SK-N-SH treated with all-trans-retinoic acid at 6 μM for 48 hours (cell line): Measurements from ENCODE around the gene NDOR1.

ENCODE experiments used
- ATAC-seq: fragments of 200-7000 bp; cut with Tn5 transposase; 3 replicates; pipeline ENCODE4 v1.9.1; 2020; ENCODE audit warnings: mild to moderate bottlenecking, moderate library complexity
- ARNTL ChIP-seq: fragments of 450-650 bp; formaldehyde crosslinking; IDR thresholded peaks from 2 replicates; pipeline ENCODE4 v1.5.0; 2020; ENCODE audit warnings: low read depth, mild to moderate bottlenecking, moderate library complexity, borderline replicate concordance
- BACH2 ChIP-seq: fragments of 250-450 bp; sonication (Bioruptor Pico); IDR thresholded peaks from 2 replicates; pipeline ENCODE4 v1.9.0; 2021; ENCODE audit warnings: mild to moderate bottlenecking, borderline replicate concordance
- CSDC2 ChIP-seq: fragments of 250-450 bp; sonication (Bioruptor Pico); IDR thresholded peaks from 2 replicates; pipeline ENCODE4 v1.5.0; 2020; ENCODE audit warnings: mild to moderate bottlenecking, moderate library complexity
- GLIS3 ChIP-seq: fragments of 250-450 bp; sonication (Bioruptor Pico); IDR thresholded peaks from 2 replicates; pipeline ENCODE4 v1.5.0; 2020; ENCODE audit warnings: mild to moderate bottlenecking, moderate library complexity
- ISL1 ChIP-seq: fragments of 250-450 bp; sonication (Bioruptor Pico); IDR thresholded peaks from 2 replicates; pipeline ENCODE4 v2.1.2; 2022; ENCODE audit warnings: mild to moderate bottlenecking, moderate library complexity
- OSR1 ChIP-seq: fragments of 250-450 bp; sonication (Bioruptor Pico); IDR thresholded peaks from 2 replicates; pipeline ENCODE4 v1.8.0; 2022; ENCODE audit warnings: moderate library complexity, mild to moderate bottlenecking, inconsistent platforms
- PATZ1 ChIP-seq: fragments of 250-450 bp; sonication (Bioruptor Pico); IDR thresholded peaks from 2 replicates; pipeline ENCODE4 v1.8.0; 2020; ENCODE audit warnings: mild to moderate bottlenecking, moderate library complexity, borderline replicate concordance
- POU6F1 ChIP-seq: fragments of 250-450 bp; sonication (Bioruptor Pico); IDR thresholded peaks from 2 replicates; pipeline ENCODE4 v1.8.0; 2021; ENCODE audit warnings: low read depth, mild to moderate bottlenecking, moderate library complexity, borderline replicate concordance
- PPARA ChIP-seq: fragments of 250-450 bp; sonication (Bioruptor Pico); IDR thresholded peaks from 2 replicates; pipeline ENCODE4 v1.5.0; 2020; ENCODE audit warnings: mild to moderate bottlenecking, borderline replicate concordance
- RARB ChIP-seq: fragments of 250-450 bp; sonication (Bioruptor Pico); IDR thresholded peaks from 2 replicates; pipeline ENCODE4 v1.8.0; 2021; ENCODE audit warnings: mild to moderate bottlenecking, moderate library complexity
- SNAI2 ChIP-seq: fragments of 250-450 bp; sonication (Bioruptor Pico); IDR thresholded peaks from 2 replicates; pipeline ENCODE4 v1.5.0; 2020; ENCODE audit warnings: mild to moderate bottlenecking, moderate library complexity
- TCF4 ChIP-seq: fragments of 250-450 bp; sonication (Bioruptor Pico); IDR thresholded peaks from 2 replicates; pipeline ENCODE4 v1.8.0; 2021; ENCODE audit warnings: mild to moderate bottlenecking, moderate library complexity, borderline replicate concordance
- TOX ChIP-seq: fragments of 250-450 bp; sonication (Bioruptor Pico); IDR thresholded peaks from 2 replicates; pipeline ENCODE4 v1.8.0; 2021; ENCODE audit warnings: mild to moderate bottlenecking, moderate library complexity, borderline replicate concordance
- ZC3H10 ChIP-seq: fragments of 250-450 bp; sonication (Bioruptor Pico); IDR thresholded peaks from 2 replicates; pipeline ENCODE4 v1.5.1; 2021; ENCODE audit warnings: mild to moderate bottlenecking, moderate library complexity
- ZFP3 ChIP-seq: fragments of 250-450 bp; sonication (Bioruptor Pico); IDR thresholded peaks from 2 replicates; pipeline ENCODE4 v1.5.0; 2020; ENCODE audit warnings: mild to moderate bottlenecking, moderate library complexity
- ZFP30 ChIP-seq: fragments of 450-650 bp; formaldehyde crosslinking; IDR thresholded peaks from 2 replicates; pipeline ENCODE4 v1.5.0; 2022; ENCODE audit warnings: mild to moderate bottlenecking, moderate library complexity
- ZNF565 ChIP-seq: fragments of 450-650 bp; formaldehyde crosslinking; conservative IDR thresholded peaks from 2 replicates; pipeline ENCODE4 v1.5.0; 2020; ENCODE audit warnings: low read depth, mild to moderate bottlenecking, moderate library complexity
- ZNF70 ChIP-seq: fragments of 450-650 bp; formaldehyde crosslinking; IDR thresholded peaks from 2 replicates; pipeline ENCODE4 v1.5.0; 2020; ENCODE audit warnings: mild to moderate bottlenecking, moderate library complexity
- ZNF8 ChIP-seq: fragments of 450-650 bp; formaldehyde crosslinking; IDR thresholded peaks from 2 replicates; pipeline ENCODE4 v1.5.0; 2020; ENCODE audit warnings: mild to moderate bottlenecking, moderate library complexity
- TF ChIP-seq, protein P1 (sequence below): fragments of 250-450 bp; sonication (Bioruptor Pico); IDR thresholded peaks from 2 replicates; pipeline ENCODE4 v1.5.1; 2020; ENCODE audit warnings: low read depth, mild to moderate bottlenecking, moderate library complexity
- TF ChIP-seq, protein P2 (sequence below): fragments of 250-450 bp; sonication (Bioruptor Pico); IDR thresholded peaks from 2 replicates; pipeline ENCODE4 v1.5.1; 2021; ENCODE audit warnings: mild to moderate bottlenecking, moderate library complexity

NDOR1 gene

GRCh38 chr9:137232101-137232500 lies 26.6 kb downstream of the NDOR1 start:
- no peak for ATAC-seq
- no peak for TF ChIP-seq TCF4 (CRISPR knock-in tag)
- no peak for TF ChIP-seq PPARA (CRISPR knock-in tag)
- TF ChIP-seq ZNF8 (CRISPR knock-in tag), result no peak
- TF ChIP-seq GLIS3 (CRISPR knock-in tag), result no peak
- no peak for TF ChIP-seq ZC3H10 (CRISPR knock-in tag)
- TF ChIP-seq, protein P1, sequence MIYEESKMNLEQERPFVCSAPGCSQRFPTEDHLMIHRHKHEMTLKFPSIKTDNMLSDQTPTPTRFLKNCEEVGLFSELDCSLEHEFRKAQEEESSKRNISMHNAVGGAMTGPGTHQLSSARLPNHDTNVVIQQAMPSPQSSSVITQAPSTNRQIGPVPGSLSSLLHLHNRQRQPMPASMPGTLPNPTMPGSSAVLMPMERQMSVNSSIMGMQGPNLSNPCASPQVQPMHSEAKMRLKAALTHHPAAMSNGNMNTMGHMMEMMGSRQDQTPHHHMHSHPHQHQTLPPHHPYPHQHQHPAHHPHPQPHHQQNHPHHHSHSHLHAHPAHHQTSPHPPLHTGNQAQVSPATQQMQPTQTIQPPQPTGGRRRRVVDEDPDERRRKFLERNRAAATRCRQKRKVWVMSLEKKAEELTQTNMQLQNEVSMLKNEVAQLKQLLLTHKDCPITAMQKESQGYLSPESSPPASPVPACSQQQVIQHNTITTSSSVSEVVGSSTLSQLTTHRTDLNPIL, result no peak
- no peak for TF ChIP-seq RARB
- TF ChIP-seq ARNTL (CRISPR knock-in tag), result no peak
- TF ChIP-seq ZNF70, result no peak
- no peak for TF ChIP-seq OSR1 (CRISPR knock-in tag)
- TF ChIP-seq POU6F1, result no peak
- no peak for TF ChIP-seq TOX (CRISPR knock-in tag)
- no peak for TF ChIP-seq ZFP3 (CRISPR knock-in tag)
- TF ChIP-seq CSDC2 (CRISPR knock-in tag), result no peak
- no peak for TF ChIP-seq ZNF565 (CRISPR knock-in tag)
- TF ChIP-seq, all 23 proteins: peak for 0

- TF ChIP-seq POU6F1 (no peak), BACH2 (CRISPR knock-in tag) (no peak), ZNF70 (no peak), TOX (CRISPR knock-in tag) (no peak)
- TF ChIP-seq, protein P2, sequence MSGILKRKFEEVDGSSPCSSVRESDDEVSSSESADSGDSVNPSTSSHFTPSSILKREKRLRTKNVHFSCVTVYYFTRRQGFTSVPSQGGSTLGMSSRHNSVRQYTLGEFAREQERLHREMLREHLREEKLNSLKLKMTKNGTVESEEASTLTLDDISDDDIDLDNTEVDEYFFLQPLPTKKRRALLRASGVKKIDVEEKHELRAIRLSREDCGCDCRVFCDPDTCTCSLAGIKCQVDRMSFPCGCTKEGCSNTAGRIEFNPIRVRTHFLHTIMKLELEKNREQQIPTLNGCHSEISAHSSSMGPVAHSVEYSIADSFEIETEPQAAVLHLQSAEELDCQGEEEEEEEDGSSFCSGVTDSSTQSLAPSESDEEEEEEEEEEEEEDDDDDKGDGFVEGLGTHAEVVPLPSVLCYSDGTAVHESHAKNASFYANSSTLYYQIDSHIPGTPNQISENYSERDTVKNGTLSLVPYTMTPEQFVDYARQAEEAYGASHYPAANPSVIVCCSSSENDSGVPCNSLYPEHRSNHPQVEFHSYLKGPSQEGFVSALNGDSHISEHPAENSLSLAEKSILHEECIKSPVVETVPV (CRISPR knock-in tag), result no peak
- ATAC-seq, result no peak
These were observed 27.0 kb downstream of the NDOR1 start for GRCh38 chr9:137232510-137232909.

- no peak for ATAC-seq
- TF ChIP-seq, protein P1, result no peak
- TF ChIP-seq ZNF565 (CRISPR knock-in tag), result no peak
- no peak for TF ChIP-seq PATZ1
- TF ChIP-seq SNAI2 (CRISPR knock-in tag), result no peak
- no peak for TF ChIP-seq PPARA (CRISPR knock-in tag)
- TF ChIP-seq ZFP30 (CRISPR knock-in tag), result no peak
- no peak for TF ChIP-seq TOX (CRISPR knock-in tag)
- no peak for TF ChIP-seq ISL1 (CRISPR knock-in tag)
- no peak for TF ChIP-seq OSR1 (CRISPR knock-in tag)
- no peak for TF ChIP-seq POU6F1
- no peak for TF ChIP-seq ZFP3 (CRISPR knock-in tag)
These were observed 27.9 kb downstream of the NDOR1 start for GRCh38 chr9:137233143-137233980.
